H9 (cell line): ENCODE results near the gene TMCO6. TPM values are rescaled to one million over a fixed set of nuclear protein-coding genes. Genes with fewer than 3 reads are reported as not detected.
"Not testable (repeated sequence)": the region's sequence is repeated elsewhere in the genome, so short reads cannot be mapped to it uniquely, and the experiment has no call there.

ENCODE experiments used
- DNase-seq: peaks from one replicate; pipeline ENCODE4 v3.0.0-alpha.2; 2017
- H2AFZ ChIP-seq: one replicate; pipeline ENCODE4 v1.6.1; 2013; ENCODE audit warnings: mild to moderate bottlenecking, low read length, control low read depth, moderate library complexity
- H2AK5ac ChIP-seq: 2 replicates; pipeline ENCODE4 v1.6.1; 2013; ENCODE audit warnings: low read length, control low read depth, mixed read lengths; ENCODE audit not compliant: insufficient read length
- H2BK120ac ChIP-seq: one replicate; pipeline ENCODE4 v1.6.1; 2013; ENCODE audit warnings: low read depth, mild to moderate bottlenecking, low read length, control low read depth, inconsistent platforms; ENCODE audit not compliant: poor library complexity, severe bottlenecking
- H2BK12ac ChIP-seq: 2 replicates; pipeline ENCODE4 v1.6.1; 2013; ENCODE audit warnings: low read length, control low read depth, mixed read lengths, low read depth; ENCODE audit not compliant: insufficient read length
- H2BK15ac ChIP-seq: 2 replicates; pipeline ENCODE4 v1.6.1; 2013; ENCODE audit warnings: low read depth, low read length, control low read depth
- H2BK20ac ChIP-seq: one replicate; pipeline ENCODE4 v1.6.1; 2013; ENCODE audit warnings: low read depth, mild to moderate bottlenecking, low read length, control low read depth, inconsistent platforms; ENCODE audit not compliant: poor library complexity, severe bottlenecking
- H2BK5ac ChIP-seq: 2 replicates; pipeline ENCODE4 v1.6.1; 2013; ENCODE audit warnings: low read length, control low read depth, mixed read lengths; ENCODE audit not compliant: insufficient read length
- H3K14ac ChIP-seq: 2 replicates; pipeline ENCODE4 v1.6.1; 2013; ENCODE audit warnings: low read length, control low read depth; ENCODE audit not compliant: insufficient read depth
- H3K18ac ChIP-seq: 2 replicates; pipeline ENCODE4 v1.6.1; 2013; ENCODE audit warnings: low read depth, mild to moderate bottlenecking, mixed read lengths, low read length, control low read depth; ENCODE audit not compliant: insufficient read length
- H3K23ac ChIP-seq: 2 replicates; pipeline ENCODE4 v1.6.1; 2013; ENCODE audit warnings: low read length, control low read depth, mixed read lengths, low read depth; ENCODE audit not compliant: insufficient read length
- H3K23me2 ChIP-seq: 2 replicates; pipeline ENCODE4 v1.6.1; 2013; ENCODE audit warnings: low read depth, mild to moderate bottlenecking, mixed read lengths, low read length, control low read depth; ENCODE audit not compliant: insufficient read length, poor library complexity, severe bottlenecking
- H3K27ac ChIP-seq: 2 replicates; pipeline ENCODE4 v1.5.1; 2013; ENCODE audit warnings: low read length, control low read depth, mixed read lengths, low read depth; ENCODE audit not compliant: insufficient read length
- H3K27me3 ChIP-seq: 2 replicates; pipeline ENCODE4 v1.6.1; 2013; ENCODE audit warnings: low read length, control low read depth, inconsistent platforms; ENCODE audit not compliant: insufficient read depth
- H3K4ac ChIP-seq: 2 replicates; pipeline ENCODE4 v1.6.1; 2013; ENCODE audit warnings: low read depth, mild to moderate bottlenecking, control low read depth, inconsistent platforms, low read length, moderate library complexity
- H3K4me1 ChIP-seq: 2 replicates; pipeline ENCODE4 v1.6.1; 2013; ENCODE audit warnings: low read length, control low read depth, inconsistent platforms; ENCODE audit not compliant: insufficient read depth
- H3K4me2 ChIP-seq: 2 replicates; pipeline ENCODE4 v1.6.1; 2013; ENCODE audit warnings: low read length, control low read depth, mixed read lengths; ENCODE audit not compliant: insufficient read length, insufficient read depth
- H3K56ac ChIP-seq: 2 replicates; pipeline ENCODE4 v1.6.1; 2013; ENCODE audit warnings: low read depth, mild to moderate bottlenecking, mixed read lengths, low read length, control low read depth; ENCODE audit not compliant: insufficient read length
- H3K79me1 ChIP-seq: 2 replicates; pipeline ENCODE4 v1.6.1; 2013; ENCODE audit warnings: low read depth, mild to moderate bottlenecking, moderate library complexity, low read length, control low read depth, inconsistent platforms; ENCODE audit not compliant: insufficient read depth, poor library complexity, severe bottlenecking
- H3K79me2 ChIP-seq: 2 replicates; pipeline ENCODE4 v1.6.1; 2013; ENCODE audit warnings: low read length, control low read depth, inconsistent platforms; ENCODE audit not compliant: insufficient read depth
- H3K9ac ChIP-seq: 2 replicates; pipeline ENCODE4 v1.6.1; 2013; ENCODE audit warnings: low read length, control low read depth, mixed read lengths; ENCODE audit not compliant: insufficient read length; ENCODE audit errors: extremely low read depth
- H3K9me3 ChIP-seq: one replicate; pipeline ENCODE4 v1.6.1; 2013; ENCODE audit warnings: low read depth, low read length, inconsistent platforms; ENCODE audit not compliant: control insufficient read depth
- H3T11ph ChIP-seq: one replicate; pipeline ENCODE4 v1.6.1; 2013; ENCODE audit warnings: mild to moderate bottlenecking, low read length, control low read depth, inconsistent platforms
- H4K20me1 ChIP-seq: one replicate; pipeline ENCODE4 v1.6.1; 2013; ENCODE audit not compliant: control insufficient read depth, insufficient read length, insufficient read depth
- H4K5ac ChIP-seq: 2 replicates; pipeline ENCODE4 v1.6.1; 2013; ENCODE audit warnings: low read depth, mild to moderate bottlenecking, mixed read lengths, low read length, control low read depth; ENCODE audit not compliant: insufficient read length
- H4K8ac ChIP-seq: replicated peaks from 2 replicates; pipeline ENCODE4 v1.6.1; 2013; ENCODE audit warnings: low read length, control low read depth, mixed read lengths, low read depth; ENCODE audit not compliant: insufficient read length
- H4K91ac ChIP-seq: 2 replicates; pipeline ENCODE4 v1.6.1; 2013; ENCODE audit warnings: low read depth, mild to moderate bottlenecking, moderate library complexity, mixed read lengths, low read length, control low read depth; ENCODE audit not compliant: insufficient read length
- H3K27ac Mint-ChIP-seq, 3 experiments: 2 replicates in 2 of 3; 3 replicates in 1 of 3; pipeline ENCODE4 v1.8.0; 2020 to 2021; ENCODE audit warnings: mixed read lengths in 3 of 3, mild to moderate bottlenecking in 1 of 3, moderate library complexity in 1 of 3
- H3K27me3 Mint-ChIP-seq: 2 replicates; pipeline ENCODE4 v1.8.0; 2021; ENCODE audit warnings: low read depth, mild to moderate bottlenecking, moderate library complexity, mixed read lengths
- H3K36me3 Mint-ChIP-seq, 3 experiments: 2 replicates in 2 of 3; 3 replicates in 1 of 3; pipeline ENCODE4 v1.8.0; 2020 to 2021; ENCODE audit warnings: low read depth in 3 of 3, mixed read lengths in 3 of 3; ENCODE audit not compliant: insufficient read depth in 1 of 3
- H3K4me1 Mint-ChIP-seq, 2 experiments: 2 replicates each; pipeline ENCODE4 v1.8.0; 2020; ENCODE audit warnings: mixed read lengths in 2 of 2
- H3K4me3 Mint-ChIP-seq, 2 experiments: 2 replicates in 1 of 2; 3 replicates in 1 of 2; pipeline ENCODE4 v1.8.0; 2020 to 2021; ENCODE audit warnings: mild to moderate bottlenecking in 2 of 2, mixed read lengths in 2 of 2, moderate library complexity in 1 of 2
- H3K9me3 Mint-ChIP-seq, 2 experiments: 2 replicates in 1 of 2; 3 replicates in 1 of 2; pipeline ENCODE4 v1.8.0; 2020; ENCODE audit warnings: mild to moderate bottlenecking in 2 of 2, mixed read lengths in 2 of 2, moderate library complexity in 1 of 2
- WGBS: extraction: QIAGEN DNeasy Blood & Tissue Kit; methylation state at CpG from one replicate; pipeline ENCODE4 v1.1.7; 2013; ENCODE audit warnings: missing lambda C conversion rate, low lambda C conversion rate, mixed read lengths; ENCODE audit not compliant: insufficient read length; ENCODE audit errors: extremely low coverage; 5-methylcytosine and 5-hydroxymethylcytosine counted together
- total RNA-seq: library from RNA; stranded (reverse); gene quantifications from 2 replicates; pipeline ENCODE4 v1.2.1, GENCODE V29; 2021
- TF ChIP-seq, protein P1 (sequence below): fragments of 200-600 bp; sonication (generic); conservative IDR thresholded peaks from 3 replicates; pipeline ENCODE4 v1.8.0; 2021; ENCODE audit warnings: antibody characterized with exemption, mild to moderate bottlenecking

The TMCO6 gene
- total RNA-seq, 1 experiment from 2014 or later = 39.3 TPM

DNA sequence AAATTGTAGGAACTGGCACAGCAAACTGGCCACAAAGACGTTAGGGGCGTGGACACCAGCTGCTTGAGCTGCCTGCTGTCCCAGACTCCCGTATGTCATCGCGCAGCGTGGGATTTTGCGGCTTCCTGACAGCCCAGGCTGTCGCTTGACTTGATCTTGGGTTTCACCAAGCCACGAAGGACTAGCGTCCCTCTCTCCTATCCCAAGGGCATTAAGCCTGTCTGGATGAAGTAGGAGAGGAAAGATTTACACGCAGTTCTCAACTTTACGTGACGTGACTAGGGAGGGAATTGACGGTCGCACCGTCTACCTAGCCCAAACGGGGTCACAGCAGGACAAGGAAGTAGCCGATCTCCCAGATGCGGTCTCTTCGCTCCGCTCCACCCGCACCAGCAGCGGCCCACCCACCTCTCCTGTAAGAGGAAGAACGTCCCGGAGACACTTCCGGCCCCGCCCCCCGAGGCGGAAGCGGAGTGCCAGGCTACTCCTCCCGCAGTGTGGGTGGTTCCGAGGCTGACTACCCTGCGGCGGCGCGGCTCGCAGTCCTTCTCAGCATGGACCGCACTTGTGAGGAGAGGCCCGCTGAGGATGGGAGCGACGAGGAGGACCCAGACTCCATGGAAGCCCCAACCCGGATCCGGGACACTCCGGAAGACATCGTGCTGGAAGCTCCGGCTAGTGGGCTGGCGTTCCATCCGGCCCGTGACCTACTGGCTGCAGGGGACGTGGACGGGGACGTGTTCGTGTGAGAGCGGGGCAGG lies 25.3 kb downstream of the TMCO6 start, which contains the start of gene WDR55:
TSS of gene WDR55 (plus strand) at position 546 of the 761 bp plus-strand sequence. CDS start at position 555, 9 bp downstream.
- Mint-ChIP-seq H3K9me3 (no peaks in the 10 kb centered on the region), H3K36me3 (peaks cover 21 to 72% (median 61%) of the 10 kb centered on the region in 3 experiments; a peak in 6 of 7 replicates), H3K27ac (peak within 1 kb of the TSS; percentile 65 to 94 (median 85); a peak in 6 of 7 replicates), H3K27me3 (no peaks in the 10 kb centered on the region), H3K4me1 (peaks cover 0 to 6% of the 10 kb centered on the region in 2 experiments; a peak in 2 of 4 replicates), H3K4me3 (peak within 1 kb of the TSS; percentile 97)
- Histone ChIP-seq H3K23me2 (peaks cover 5% of the 10 kb centered on the region), H3K14ac (peak within 1 kb of the TSS; percentile 58; the same call in 1 of the 2 replicates), H3K79me2 (no peaks in the 10 kb centered on the region), H3K18ac (no peak within 1 kb of the TSS), H4K5ac (no peak within 1 kb of the TSS), H3K79me1 (peaks cover 4% of the 10 kb centered on the region), H3K9ac (peak within 1 kb of the TSS; percentile 65), H3K56ac (no peak within 1 kb of the TSS), H2BK5ac (no peak within 1 kb of the TSS), H3K4me1 (no peaks in the 10 kb centered on the region), H3K23ac (no peak within 1 kb of the TSS), H2BK12ac (no peak within 1 kb of the TSS), H4K91ac (no peak within 1 kb of the TSS), H2BK20ac (no peak within 1 kb of the TSS), H4K8ac (no peak within 1 kb of the TSS), H3T11ph (no peak within 1 kb of the TSS), H3K27me3 (no peaks in the 10 kb centered on the region), H4K20me1 (no peaks in the 10 kb centered on the region), H2AFZ (peak within 1 kb of the TSS; percentile 82), H3K4me2 (peak within 1 kb of the TSS; percentile 93), H3K27ac (no peak within 1 kb of the TSS), H3K9me3 (no peaks in the 10 kb centered on the region), H2AK5ac (no peak within 1 kb of the TSS), H2BK120ac (no peak within 1 kb of the TSS), H2BK15ac (no peak within 1 kb of the TSS), H3K4ac (no peak within 1 kb of the TSS)
- no CpG with 5 or more reads among the region's 54 CpGs for WGBS
- DNase-seq = peak; percentile 97
- TF ChIP-seq, protein P1, sequence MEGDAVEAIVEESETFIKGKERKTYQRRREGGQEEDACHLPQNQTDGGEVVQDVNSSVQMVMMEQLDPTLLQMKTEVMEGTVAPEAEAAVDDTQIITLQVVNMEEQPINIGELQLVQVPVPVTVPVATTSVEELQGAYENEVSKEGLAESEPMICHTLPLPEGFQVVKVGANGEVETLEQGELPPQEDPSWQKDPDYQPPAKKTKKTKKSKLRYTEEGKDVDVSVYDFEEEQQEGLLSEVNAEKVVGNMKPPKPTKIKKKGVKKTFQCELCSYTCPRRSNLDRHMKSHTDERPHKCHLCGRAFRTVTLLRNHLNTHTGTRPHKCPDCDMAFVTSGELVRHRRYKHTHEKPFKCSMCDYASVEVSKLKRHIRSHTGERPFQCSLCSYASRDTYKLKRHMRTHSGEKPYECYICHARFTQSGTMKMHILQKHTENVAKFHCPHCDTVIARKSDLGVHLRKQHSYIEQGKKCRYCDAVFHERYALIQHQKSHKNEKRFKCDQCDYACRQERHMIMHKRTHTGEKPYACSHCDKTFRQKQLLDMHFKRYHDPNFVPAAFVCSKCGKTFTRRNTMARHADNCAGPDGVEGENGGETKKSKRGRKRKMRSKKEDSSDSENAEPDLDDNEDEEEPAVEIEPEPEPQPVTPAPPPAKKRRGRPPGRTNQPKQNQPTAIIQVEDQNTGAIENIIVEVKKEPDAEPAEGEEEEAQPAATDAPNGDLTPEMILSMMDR = no peak

DNA sequence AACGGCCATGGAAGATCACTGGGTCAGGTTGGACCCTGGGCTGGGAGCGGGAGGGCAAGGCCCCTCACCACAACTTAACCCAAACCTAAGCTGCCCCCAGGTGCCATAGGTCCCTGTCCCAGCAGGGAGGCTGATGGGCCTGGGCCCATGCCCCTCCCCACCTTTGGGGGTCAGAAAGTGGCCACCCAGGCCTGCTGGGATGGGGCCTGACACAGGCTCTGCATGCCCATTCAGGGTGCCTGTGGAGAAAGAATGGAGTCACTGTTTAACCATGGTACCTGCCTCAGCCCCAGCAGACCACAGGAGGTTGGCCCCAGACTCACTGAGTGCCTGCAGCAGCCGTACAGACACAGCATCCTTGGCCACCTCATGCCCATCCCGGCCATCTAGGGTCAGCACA lies 31.8 kb downstream of the TMCO6 start:
- H3K9me3 Mint-ChIP-seq, H3K79me2 ChIP-seq, H2BK5ac ChIP-seq, H2BK20ac ChIP-seq, H3K23me2 ChIP-seq, H3K4me1 ChIP-seq, H3T11ph ChIP-seq, H3K9me3 ChIP-seq, H2AK5ac ChIP-seq, H3K4me1 Mint-ChIP-seq, H4K20me1 ChIP-seq, H3K27me3 ChIP-seq, H3K18ac ChIP-seq, H3K9ac ChIP-seq, H3K56ac ChIP-seq, H3K79me1 ChIP-seq, H2AFZ ChIP-seq, H2BK120ac ChIP-seq, DNase-seq, H3K27ac ChIP-seq, H3K14ac ChIP-seq, H4K8ac ChIP-seq, H3K4me3 Mint-ChIP-seq, H3K4ac ChIP-seq, H4K91ac ChIP-seq, H4K5ac ChIP-seq, H2BK12ac ChIP-seq, H3K27ac Mint-ChIP-seq, H3K4me2 ChIP-seq, H3K27me3 Mint-ChIP-seq, H2BK15ac ChIP-seq, H3K23ac ChIP-seq: not testable (repeated sequence)
- H3K36me3 Mint-ChIP-seq = peaks cover 24 to 79% (median 53%) of the 10 kb centered on the region in 3 experiments; a peak in 6 of 7 replicates
- no CpG with 5 or more reads among the region's 4 CpGs for WGBS
